ENCODE results near the gene ZFR2. TPM values are rescaled to one million over a fixed set of nuclear protein-coding genes. Genes with fewer than 3 reads are reported as not detected.

Gene ZFR2
- total RNA-seq, 4 donors from 2014 or later, result 0.69 TPM; not detected in 3

GRCh38 chr19:3839941-3840340, 28.9 kb downstream of the ZFR2 start:
- Histone ChIP-seq H3K4me3 (no peak overlapping the region), H3K36me3 (no peaks in the 10 kb centered on the region), H3K27me3 (peaks cover 0 to 11% (median 0%) of the 10 kb centered on the region in 4 donors), H3K9me3 (no peaks in the 10 kb centered on the region), H3K27ac (replicated peaks in 1 of 4) (no peak overlapping the region), H3K4me1 (no peaks in the 10 kb centered on the region)
- TF ChIP-seq EP300 (IDR thresholded peaks at IDR 0.05), result no peak
- TF ChIP-seq POLR2A (IDR thresholded peaks at IDR 0.05; ENCODE audit: low read depth), result no peak
- TF ChIP-seq POLR2AphosphoS5 (IDR thresholded peaks at IDR 0.05), result no peak
- TF ChIP-seq CTCF (IDR thresholded peaks at IDR 0.05), result no peak
- WGBS, result 71% methylated on average over 13 of the region's 13 CpGs
- no peak for DNase-seq (ENCODE audit: extremely low spot score)
- intact Hi-C loops (cut with DNase I), result no loop called here

GRCh38 chr19:3838661-3839060, 30.2 kb downstream of the ZFR2 start:
- no peak for TF ChIP-seq CTCF (IDR thresholded peaks at IDR 0.05)
- no peak for TF ChIP-seq POLR2A (IDR thresholded peaks at IDR 0.05; ENCODE audit: low read depth)
- no peak for TF ChIP-seq POLR2AphosphoS5 (IDR thresholded peaks at IDR 0.05)
- no peak for TF ChIP-seq EP300 (IDR thresholded peaks at IDR 0.05)
- intact Hi-C loops (cut with DNase I), result no loop called here
- Histone ChIP-seq H3K27me3 (peaks cover 0 to 24% (median 0%) of the 10 kb centered on the region in 4 donors), H3K9me3 (no peaks in the 10 kb centered on the region), H3K4me3 (no peak overlapping the region), H3K27ac (replicated peaks in 1 of 4) (no peak overlapping the region), H3K36me3 (no peaks in the 10 kb centered on the region), H3K4me1 (no peaks in the 10 kb centered on the region)
- no peak for DNase-seq (ENCODE audit: extremely low spot score)
- 78% methylated on average over 13 of the region's 13 CpGs for WGBS

GRCh38 chr19:3837922-3838321, 30.9 kb downstream of the ZFR2 start:
- WGBS, result 95% methylated on average over 19 of the region's 19 CpGs
- TF ChIP-seq CTCF (IDR thresholded peaks at IDR 0.05) (no peak), POLR2AphosphoS5 (IDR thresholded peaks at IDR 0.05) (no peak), POLR2A (IDR thresholded peaks at IDR 0.05; ENCODE audit: low read depth) (no peak), EP300 (IDR thresholded peaks at IDR 0.05) (no peak)
- H3K36me3 ChIP-seq, result no peaks in the 10 kb centered on the region
- no peaks in the 10 kb centered on the region for H3K9me3 ChIP-seq
- intact Hi-C loops (cut with DNase I), result no loop called here
- H3K4me3 ChIP-seq, result no peak overlapping the region
- no peaks in the 10 kb centered on the region for H3K4me1 ChIP-seq
- H3K27me3 ChIP-seq, result peaks cover 0 to 29% (median 0%) of the 10 kb centered on the region in 4 donors
- no peak for DNase-seq (ENCODE audit: extremely low spot score)
- no peak overlapping the region for H3K27ac ChIP-seq (replicated peaks in 1 of 4)

GRCh38 chr19:3837332-3837731, 31.5 kb downstream of the ZFR2 start:
- Histone ChIP-seq H3K36me3 (no peaks in the 10 kb centered on the region), H3K4me3 (no peak overlapping the region), H3K27me3 (peaks cover 0 to 33% (median 0%) of the 10 kb centered on the region in 4 donors), H3K9me3 (no peaks in the 10 kb centered on the region), H3K27ac (replicated peaks in 1 of 4) (no peak overlapping the region), H3K4me1 (no peaks in the 10 kb centered on the region)
- no peak for DNase-seq (ENCODE audit: extremely low spot score)
- intact Hi-C loops (cut with DNase I), result no loop called here
- no peak for TF ChIP-seq POLR2AphosphoS5 (IDR thresholded peaks at IDR 0.05)
- no peak for TF ChIP-seq CTCF (IDR thresholded peaks at IDR 0.05)
- no peak for TF ChIP-seq POLR2A (IDR thresholded peaks at IDR 0.05; ENCODE audit: low read depth)
- no peak for TF ChIP-seq EP300 (IDR thresholded peaks at IDR 0.05)
- 94% methylated on average over 17 of the region's 17 CpGs for WGBS

- Histone ChIP-seq H3K27me3 (peaks cover 0 to 37% (median 0%) of the 10 kb centered on the region in 4 donors), H3K4me3 (no peak overlapping the region), H3K9me3 (no peaks in the 10 kb centered on the region), H3K27ac (replicated peaks in 1 of 4) (no peak overlapping the region), H3K36me3 (no peaks in the 10 kb centered on the region), H3K4me1 (no peaks in the 10 kb centered on the region)
- WGBS, result 87% methylated on average over 6 of the region's 6 CpGs
- no peak for DNase-seq (ENCODE audit: extremely low spot score)
- intact Hi-C loops (cut with DNase I), result no loop called here
- no peak for TF ChIP-seq EP300 (IDR thresholded peaks at IDR 0.05)
- no peak for TF ChIP-seq POLR2A (IDR thresholded peaks at IDR 0.05; ENCODE audit: low read depth)
- TF ChIP-seq CTCF (IDR thresholded peaks at IDR 0.05), result no peak
- TF ChIP-seq POLR2AphosphoS5 (IDR thresholded peaks at IDR 0.05), result no peak
These were observed 32.0 kb downstream of the ZFR2 start for GRCh38 chr19:3836887-3837286.
